GM21423 (cell line): ENCODE data around the gene DNAH10.

ENCODE experiments used
- ATAC-seq: cut with Tn5 transposase; IDR thresholded peaks from one replicate; pipeline ENCODE4 v1.9.1; 2021; ENCODE audit warnings: mild to moderate bottlenecking, moderate library complexity; ENCODE audit not compliant: unreplicated experiment

DNAH10 gene

GRCh38 chr12:123840765-123841425 lies 78.8 kb downstream of the DNAH10 start:
- no peak for ATAC-seq

GRCh38 chr12:123843912-123844748 lies 82.0 kb downstream of the DNAH10 start:
- ATAC-seq: no peak

- ATAC-seq: no peak
Measured at GRCh38 chr12:123845881-123846280, 83.8 kb downstream of the DNAH10 start.

- no peak for ATAC-seq
Measured at GRCh38 chr12:123846340-123846739, 84.2 kb downstream of the DNAH10 start.

GRCh38 chr12:123847019-123847418 lies 84.9 kb downstream of the DNAH10 start:
- no peak for ATAC-seq

GRCh38 chr12:123847876-123848275 lies 85.8 kb downstream of the DNAH10 start:
- no peak for ATAC-seq

- no peak for ATAC-seq
Measured at GRCh38 chr12:123849517-123849916, 87.4 kb downstream of the DNAH10 start.

GRCh38 chr12:123850246-123851134 lies 88.4 kb downstream of the DNAH10 start:
- no peak for ATAC-seq

- no peak for ATAC-seq
Measured at GRCh38 chr12:123853396-123854070, 91.4 kb downstream of the DNAH10 start.

- ATAC-seq: no peak
Measured at GRCh38 chr12:123854232-123854631, 92.1 kb downstream of the DNAH10 start.

GRCh38 chr12:123854918-123855317 lies 92.8 kb downstream of the DNAH10 start:
- no peak for ATAC-seq

- ATAC-seq: no peak
Measured at GRCh38 chr12:123856681-123857080, 94.6 kb downstream of the DNAH10 start.

GRCh38 chr12:123858176-123858575 lies 96.1 kb downstream of the DNAH10 start:
- ATAC-seq: no peak

GRCh38 chr12:123859035-123859434 lies 96.9 kb downstream of the DNAH10 start:
- ATAC-seq: no peak

- no peak for ATAC-seq
Measured at GRCh38 chr12:123860377-123860776, 98.3 kb downstream of the DNAH10 start.

- ATAC-seq: no peak
Measured at GRCh38 chr12:123861392-123861791, 99.3 kb downstream of the DNAH10 start.

- no peak for ATAC-seq
Measured at GRCh38 chr12:123867141-123867540, 105.0 kb downstream of the DNAH10 start.

GRCh38 chr12:123868791-123869190 lies 106.7 kb downstream of the DNAH10 start:
- no peak for ATAC-seq

- no peak for ATAC-seq
Measured at GRCh38 chr12:123873793-123874192, 111.7 kb downstream of the DNAH10 start.

- ATAC-seq: no peak
Measured at GRCh38 chr12:123877968-123878367, 115.9 kb downstream of the DNAH10 start.

GRCh38 chr12:123879101-123879500 lies 117.0 kb downstream of the DNAH10 start:
- ATAC-seq: no peak
